Dendritic cell treated with granulocyte-macrophage colony-stimulating factor and Interleukin-4, amounts not matched to agents 40 ng/mL and 50 ng/mL, for 4 days (primary cell): ENCODE measurements around the gene LRP11.

ENCODE experiments used
- H3K27ac Mint-ChIP-seq: one replicate; pipeline ENCODE4 v1.8.0; 2022; ENCODE audit warnings: mild to moderate bottlenecking, mixed read lengths
- H3K27me3 Mint-ChIP-seq: one replicate; pipeline ENCODE4 v1.8.0; 2022; ENCODE audit warnings: mild to moderate bottlenecking, mixed read lengths
- H3K36me3 Mint-ChIP-seq: one replicate; pipeline ENCODE4 v1.8.0; 2022; ENCODE audit warnings: low read depth, mixed read lengths
- H3K4me1 Mint-ChIP-seq: one replicate; pipeline ENCODE4 v1.8.0; 2022; ENCODE audit warnings: low read depth, mixed read lengths
- H3K4me3 Mint-ChIP-seq: one replicate; pipeline ENCODE4 v1.8.0; 2022; ENCODE audit warnings: mild to moderate bottlenecking, moderate library complexity, mixed read lengths
- H3K9me3 Mint-ChIP-seq: one replicate; pipeline ENCODE4 v1.8.0; 2022; ENCODE audit warnings: mixed read lengths
- intact Hi-C: fragments of 100-400 bp; cut with micrococcal nuclease; formaldehyde crosslinking; loops from one replicate; pipeline ENCODE4 v1.15.0; 2022

The LRP11 gene

GRCh38 chr6:149889326-149889725 is 25.2 kb upstream of the LRP11 start:
- Mint-ChIP-seq H3K4me3 (no peak overlapping the region), H3K27ac (no peak overlapping the region), H3K36me3 (no peaks in the 10 kb centered on the region), H3K4me1 (peaks cover 6% of the 10 kb centered on the region), H3K9me3 (no peaks in the 10 kb centered on the region), H3K27me3 (no peaks in the 10 kb centered on the region)
- intact Hi-C loops, result no loop called here

GRCh38 chr6:149888659-149889058 is 24.5 kb upstream of the LRP11 start:
- H3K27me3 Mint-ChIP-seq, result no peaks in the 10 kb centered on the region
- no peaks in the 10 kb centered on the region for H3K36me3 Mint-ChIP-seq
- H3K27ac Mint-ChIP-seq, result no peak overlapping the region
- H3K9me3 Mint-ChIP-seq, result no peaks in the 10 kb centered on the region
- intact Hi-C loops, result no loop called here
- no peak overlapping the region for H3K4me3 Mint-ChIP-seq
- peaks cover 6% of the 10 kb centered on the region for H3K4me1 Mint-ChIP-seq

- Mint-ChIP-seq H3K27me3 (peaks cover 2% of the 10 kb centered on the region), H3K36me3 (no peaks in the 10 kb centered on the region), H3K9me3 (no peaks in the 10 kb centered on the region), H3K4me1 (peaks cover 6% of the 10 kb centered on the region), H3K4me3 (no peak overlapping the region), H3K27ac (no peak overlapping the region)
- intact Hi-C loops, result no loop called here
Observed at GRCh38 chr6:149888093-149888492, 23.9 kb upstream of the LRP11 start.

GRCh38 chr6:149887343-149887742 is 23.2 kb upstream of the LRP11 start:
- Mint-ChIP-seq H3K27ac (no peak overlapping the region), H3K27me3 (peaks cover 2% of the 10 kb centered on the region), H3K4me3 (no peak overlapping the region), H3K9me3 (no peaks in the 10 kb centered on the region), H3K36me3 (no peaks in the 10 kb centered on the region), H3K4me1 (peaks cover 6% of the 10 kb centered on the region)
- intact Hi-C loops, result no loop called here

GRCh38 chr6:149885888-149886287 is 21.7 kb upstream of the LRP11 start:
- Mint-ChIP-seq H3K9me3 (no peaks in the 10 kb centered on the region), H3K4me3 (no peak overlapping the region), H3K36me3 (no peaks in the 10 kb centered on the region), H3K4me1 (peaks cover 6% of the 10 kb centered on the region), H3K27ac (no peak overlapping the region), H3K27me3 (peaks cover 6% of the 10 kb centered on the region)
- intact Hi-C loops, result no loop called here

- Mint-ChIP-seq H3K4me1 (peaks cover 6% of the 10 kb centered on the region), H3K4me3 (no peak overlapping the region), H3K9me3 (no peaks in the 10 kb centered on the region), H3K27me3 (peaks cover 9% of the 10 kb centered on the region), H3K36me3 (no peaks in the 10 kb centered on the region), H3K27ac (no peak overlapping the region)
- intact Hi-C loops, result no loop called here
Observed at GRCh38 chr6:149884617-149885016, 20.5 kb upstream of the LRP11 start.

GRCh38 chr6:149884215-149884614 is 20.1 kb upstream of the LRP11 start:
- H3K9me3 Mint-ChIP-seq, result no peaks in the 10 kb centered on the region
- peaks cover 13% of the 10 kb centered on the region for H3K27me3 Mint-ChIP-seq
- intact Hi-C loops, result no loop called here
- H3K36me3 Mint-ChIP-seq, result no peaks in the 10 kb centered on the region
- peaks cover 6% of the 10 kb centered on the region for H3K4me1 Mint-ChIP-seq
- no peak overlapping the region for H3K27ac Mint-ChIP-seq
- no peak overlapping the region for H3K4me3 Mint-ChIP-seq

- no peak overlapping the region for H3K27ac Mint-ChIP-seq
- no peaks in the 10 kb centered on the region for H3K4me1 Mint-ChIP-seq
- no peaks in the 10 kb centered on the region for H3K36me3 Mint-ChIP-seq
- intact Hi-C loops, result no loop called here
- H3K27me3 Mint-ChIP-seq, result peaks cover 21% of the 10 kb centered on the region
- no peak overlapping the region for H3K4me3 Mint-ChIP-seq
- H3K9me3 Mint-ChIP-seq, result no peaks in the 10 kb centered on the region
Observed at GRCh38 chr6:149881860-149882259, 17.7 kb upstream of the LRP11 start.

GRCh38 chr6:149881066-149881766 is 17.1 kb upstream of the LRP11 start:
- Mint-ChIP-seq H3K9me3 (no peaks in the 10 kb centered on the region), H3K27ac (no peak overlapping the region), H3K4me1 (no peaks in the 10 kb centered on the region), H3K4me3 (no peak overlapping the region), H3K36me3 (no peaks in the 10 kb centered on the region), H3K27me3 (peaks cover 21% of the 10 kb centered on the region)
- intact Hi-C loops, result no loop called here

- H3K36me3 Mint-ChIP-seq, result no peaks in the 10 kb centered on the region
- peaks cover 22% of the 10 kb centered on the region for H3K27me3 Mint-ChIP-seq
- H3K9me3 Mint-ChIP-seq, result peaks cover under 1% of the 10 kb centered on the region
- no peak overlapping the region for H3K27ac Mint-ChIP-seq
- no peaks in the 10 kb centered on the region for H3K4me1 Mint-ChIP-seq
- intact Hi-C loops, result no loop called here
- H3K4me3 Mint-ChIP-seq, result no peak overlapping the region
Observed at GRCh38 chr6:149877659-149878058, 13.5 kb upstream of the LRP11 start.

GRCh38 chr6:149876241-149876933 is 12.2 kb upstream of the LRP11 start:
- intact Hi-C loops, result no loop called here
- Mint-ChIP-seq H3K36me3 (no peaks in the 10 kb centered on the region), H3K4me1 (no peaks in the 10 kb centered on the region), H3K27ac (no peak overlapping the region), H3K27me3 (peaks cover 24% of the 10 kb centered on the region), H3K4me3 (no peak overlapping the region), H3K9me3 (peaks cover 9% of the 10 kb centered on the region)

- intact Hi-C loops, result no loop called here
- Mint-ChIP-seq H3K4me1 (peaks cover 12% of the 10 kb centered on the region), H3K9me3 (peaks cover 9% of the 10 kb centered on the region), H3K4me3 (no peak overlapping the region), H3K36me3 (no peaks in the 10 kb centered on the region), H3K27ac (no peak overlapping the region), H3K27me3 (peaks cover 8% of the 10 kb centered on the region)
Observed at GRCh38 chr6:149872233-149872632, 8.1 kb upstream of the LRP11 start.

GRCh38 chr6:149871182-149871581 is 7.0 kb upstream of the LRP11 start:
- H3K4me3 Mint-ChIP-seq, result no peak overlapping the region
- peaks cover 12% of the 10 kb centered on the region for H3K4me1 Mint-ChIP-seq
- H3K27me3 Mint-ChIP-seq, result peaks cover 7% of the 10 kb centered on the region
- H3K27ac Mint-ChIP-seq, result no peak overlapping the region
- intact Hi-C loops, result no loop called here
- peaks cover 9% of the 10 kb centered on the region for H3K9me3 Mint-ChIP-seq
- no peaks in the 10 kb centered on the region for H3K36me3 Mint-ChIP-seq

- Mint-ChIP-seq H3K27me3 (peaks cover 7% of the 10 kb centered on the region), H3K4me3 (no peak overlapping the region), H3K27ac (no peak overlapping the region), H3K36me3 (no peaks in the 10 kb centered on the region), H3K4me1 (peaks cover 12% of the 10 kb centered on the region), H3K9me3 (peaks cover 9% of the 10 kb centered on the region)
- intact Hi-C loops, result no loop called here
Observed at GRCh38 chr6:149869275-149869892, 5.2 kb upstream of the LRP11 start.
